ENCODE data around the gene KCNQ1. TPM values are rescaled to one million over a fixed set of nuclear protein-coding genes. Genes with fewer than 3 reads are reported as not detected.
A peak's percentile ranks its signal among the peaks of the same experiment; 100 is the strongest.

KCNQ1 gene
- total RNA-seq, 1 donor from 2014 or later = 7.9 TPM

- DNase-seq (ENCODE audit: low spot score) = no peak
These were observed 405.4 kb downstream of the KCNQ1 start for GRCh38 chr11:2849994-2850770.

GRCh38 chr11:2853401-2853800 lies 408.6 kb downstream of the KCNQ1 start:
- DNase-seq (ENCODE audit: low spot score) = no peak

GRCh38 chr11:2853997-2854560 lies 409.3 kb downstream of the KCNQ1 start:
- DNase-seq (ENCODE audit: low spot score) = no peak

GRCh38 chr11:2855162-2855561 lies 410.4 kb downstream of the KCNQ1 start:
- DNase-seq (ENCODE audit: low spot score) = no peak

GRCh38 chr11:2857276-2857675 lies 412.5 kb downstream of the KCNQ1 start:
- no peak for DNase-seq (ENCODE audit: low spot score)

- DNase-seq (ENCODE audit: low spot score) = no peak
These were observed 413.1 kb downstream of the KCNQ1 start for GRCh38 chr11:2857918-2858317.

- DNase-seq (ENCODE audit: low spot score) = no peak
These were observed 414.3 kb downstream of the KCNQ1 start for GRCh38 chr11:2858995-2859698.

GRCh38 chr11:2859699-2860037 lies 414.9 kb downstream of the KCNQ1 start:
- no peak for DNase-seq (ENCODE audit: low spot score)

GRCh38 chr11:2860636-2861035 lies 415.8 kb downstream of the KCNQ1 start:
- DNase-seq (ENCODE audit: low spot score) = no peak

GRCh38 chr11:2862395-2863275 lies 417.8 kb downstream of the KCNQ1 start:
- peak; percentile 62 for DNase-seq (ENCODE audit: low spot score)

GRCh38 chr11:2863276-2863618 lies 418.4 kb downstream of the KCNQ1 start:
- DNase-seq (ENCODE audit: low spot score) = no peak

- no peak for DNase-seq (ENCODE audit: low spot score)
These were observed 420.1 kb downstream of the KCNQ1 start for GRCh38 chr11:2864901-2865300.

GRCh38 chr11:2865922-2866577 lies 421.2 kb downstream of the KCNQ1 start:
- no peak for DNase-seq (ENCODE audit: low spot score)

GRCh38 chr11:2867142-2867541 lies 422.3 kb downstream of the KCNQ1 start:
- no peak for DNase-seq (ENCODE audit: low spot score)

- DNase-seq (ENCODE audit: low spot score) = no peak
These were observed 423.1 kb downstream of the KCNQ1 start for GRCh38 chr11:2867722-2868505.

- DNase-seq (ENCODE audit: low spot score) = no peak
These were observed 423.8 kb downstream of the KCNQ1 start for GRCh38 chr11:2868506-2869133.

- no peak for DNase-seq (ENCODE audit: low spot score)
These were observed 424.3 kb downstream of the KCNQ1 start for GRCh38 chr11:2869134-2869526.

- no peak for DNase-seq (ENCODE audit: low spot score)
These were observed 425.0 kb downstream of the KCNQ1 start for GRCh38 chr11:2869561-2870427.

GRCh38 chr11:2870460-2870859 lies 425.7 kb downstream of the KCNQ1 start:
- DNase-seq (ENCODE audit: low spot score) = no peak

All from umbilical cord (tissue), 2 donors.